Ishikawa (cell line): ENCODE measurements around the gene RGS12.

Source experiments
- CREB1 ChIP-seq: IDR thresholded peaks from 2 replicates; pipeline ENCODE4 v1.6.1; 2012; ENCODE audit warnings: low read depth
- EGR1 ChIP-seq: IDR thresholded peaks from 2 replicates; pipeline ENCODE4 v1.6.1; 2012
- EP300 ChIP-seq: IDR thresholded peaks from 2 replicates; pipeline ENCODE4 v1.6.1; 2012; ENCODE audit warnings: borderline replicate concordance
- MAX ChIP-seq: IDR thresholded peaks from 2 replicates; pipeline ENCODE4 v1.6.1; 2012
- REST ChIP-seq: IDR thresholded peaks from 2 replicates; pipeline ENCODE4 v1.6.1; 2012; ENCODE audit warnings: low read depth, mild to moderate bottlenecking
- TAF1 ChIP-seq: IDR thresholded peaks from 2 replicates; pipeline ENCODE4 v1.6.1; 2012; ENCODE audit warnings: low read depth, mild to moderate bottlenecking

- TF ChIP-seq EP300, result no peak
- TF ChIP-seq REST, result no peak
- TF ChIP-seq CREB1, result no peak
- no peak for TF ChIP-seq TAF1
- no peak for TF ChIP-seq EGR1
- no peak for TF ChIP-seq MAX
Observed at GRCh38 chr4:3304831-3305609, 12.2 kb downstream of the RGS12 start.
